Measurements from ENCODE around the gene GRIK1. TPM values are rescaled to one million over a fixed set of nuclear protein-coding genes. Genes with fewer than 3 reads are reported as not detected.

Gene GRIK1
- not detected for total RNA-seq
- polyA plus RNA-seq, result not detected
- long read RNA-seq, donor 1, result 0 reads
- long read RNA-seq, donor 2, partial matches to known transcripts, result 0 of 2 reads
- long read RNA-seq, donor 2, other reads (novel, unspliced or antisense), result 2 of 2 reads
- long read RNA-seq, donor 3, partial matches to known transcripts, result 0 of 3 reads
- long read RNA-seq, donor 3, other reads (novel, unspliced or antisense), result 3 of 3 reads

- 1% methylated on average over 17 of the region's 17 CpGs for WGBS, 2 donors
- H3K27me3 ChIP-seq, result peaks cover 0 to 87% (median 60%) of the 10 kb centered on the region in 7 donors
- DNase-seq (no peak), ATAC-seq (no peak)
- H3K9me3 ChIP-seq, result no peaks in the 10 kb centered on the region
- intact Hi-C loops (cut with DNase I), result no loop called here
- peak within 1 kb of the TSS in 9 of 10 donors; percentile 12 to 47 (median 32) for H3K4me3 ChIP-seq
- H3K36me3 ChIP-seq, result no peaks in the 10 kb centered on the region
- no peak within 1 kb of the TSS for H3K27ac ChIP-seq
- TF ChIP-seq, protein P1, sequence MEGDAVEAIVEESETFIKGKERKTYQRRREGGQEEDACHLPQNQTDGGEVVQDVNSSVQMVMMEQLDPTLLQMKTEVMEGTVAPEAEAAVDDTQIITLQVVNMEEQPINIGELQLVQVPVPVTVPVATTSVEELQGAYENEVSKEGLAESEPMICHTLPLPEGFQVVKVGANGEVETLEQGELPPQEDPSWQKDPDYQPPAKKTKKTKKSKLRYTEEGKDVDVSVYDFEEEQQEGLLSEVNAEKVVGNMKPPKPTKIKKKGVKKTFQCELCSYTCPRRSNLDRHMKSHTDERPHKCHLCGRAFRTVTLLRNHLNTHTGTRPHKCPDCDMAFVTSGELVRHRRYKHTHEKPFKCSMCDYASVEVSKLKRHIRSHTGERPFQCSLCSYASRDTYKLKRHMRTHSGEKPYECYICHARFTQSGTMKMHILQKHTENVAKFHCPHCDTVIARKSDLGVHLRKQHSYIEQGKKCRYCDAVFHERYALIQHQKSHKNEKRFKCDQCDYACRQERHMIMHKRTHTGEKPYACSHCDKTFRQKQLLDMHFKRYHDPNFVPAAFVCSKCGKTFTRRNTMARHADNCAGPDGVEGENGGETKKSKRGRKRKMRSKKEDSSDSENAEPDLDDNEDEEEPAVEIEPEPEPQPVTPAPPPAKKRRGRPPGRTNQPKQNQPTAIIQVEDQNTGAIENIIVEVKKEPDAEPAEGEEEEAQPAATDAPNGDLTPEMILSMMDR (IDR thresholded peaks at IDR 0.05), result no peak
- H3K4me1 ChIP-seq, result peaks cover 0 to 11% (median 9%) of the 10 kb centered on the region in 9 donors
Measured at GRCh38 chr21:29939924-29940275, at the start of gene GRIK1. GRIK1 (minus strand) TSS chr21:29939996.

- no peaks in the 10 kb centered on the region for H3K36me3 ChIP-seq
- no peaks in the 10 kb centered on the region for H3K4me1 ChIP-seq
- WGBS, 2 donors, result 55 to 64% methylated on average over 4 of the region's 4 CpGs
- ATAC-seq (no peak), DNase-seq (no peak)
- intact Hi-C loops (cut with DNase I), result no loop called here
- H3K27me3 ChIP-seq, result no peaks in the 10 kb centered on the region
- no peak overlapping the region for H3K4me3 ChIP-seq
- TF ChIP-seq, protein P1 (IDR thresholded peaks at IDR 0.05), result no peak
- H3K9me3 ChIP-seq, result peaks cover 0 to 28% (median 5%) of the 10 kb centered on the region in 11 donors
- no peak overlapping the region for H3K27ac ChIP-seq
Measured at GRCh38 chr21:29987762-29988161, 48.0 kb upstream of the GRIK1 start.

GRCh38 chr21:29985866-29986265, 46.1 kb upstream of the GRIK1 start:
- Histone ChIP-seq H3K36me3 (no peaks in the 10 kb centered on the region), H3K27me3 (no peaks in the 10 kb centered on the region), H3K4me1 (no peaks in the 10 kb centered on the region), H3K4me3 (no peak overlapping the region), H3K9me3 (peaks cover 0 to 28% (median 5%) of the 10 kb centered on the region in 11 donors), H3K27ac (no peak overlapping the region)
- ATAC-seq (no peak), DNase-seq (no peak)
- 85 to 89% methylated on average over 10 of the region's 10 CpGs for WGBS, 2 donors
- intact Hi-C loops (cut with DNase I), result no loop called here
- TF ChIP-seq, protein P1 (IDR thresholded peaks at IDR 0.05), result no peak

DNA sequence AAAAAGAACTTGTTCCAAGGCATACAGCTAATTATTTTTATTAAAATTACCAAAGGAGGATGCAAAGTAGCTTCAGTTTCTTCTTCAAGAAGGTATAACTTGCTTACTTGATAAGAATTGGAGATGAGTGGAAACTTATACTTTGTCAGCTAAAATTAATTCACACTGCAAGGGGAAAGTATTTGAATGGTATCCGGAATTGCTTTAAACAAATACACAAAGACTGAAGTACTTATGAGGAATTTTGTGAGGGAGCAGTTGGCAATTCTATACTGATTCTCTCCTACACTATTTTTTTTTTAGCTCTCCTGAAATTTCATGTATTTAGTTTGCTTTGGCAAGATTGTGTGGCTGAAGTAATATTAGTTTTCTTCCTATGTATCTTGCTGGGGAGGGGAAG, 39.2 kb upstream of the GRIK1 start:
- ATAC-seq, result no peak

More for the DNA sequence above, 39.2 kb upstream of the GRIK1 start:
- no peak for DNase-seq
- 88 to 93% methylated on average over 1 of the region's 1 CpG for WGBS, 2 donors
- Histone ChIP-seq H3K4me1 (no peaks in the 10 kb centered on the region), H3K27ac (no peak overlapping the region), H3K36me3 (no peaks in the 10 kb centered on the region), H3K4me3 (no peak overlapping the region), H3K9me3 (peaks cover 0 to 3% (median 0%) of the 10 kb centered on the region in 11 donors), H3K27me3 (no peaks in the 10 kb centered on the region)
- intact Hi-C loops (cut with DNase I), result no loop called here
- TF ChIP-seq, protein P1 (IDR thresholded peaks at IDR 0.05), result no peak

All from heart right ventricle (tissue), 16 donors.